K562 (cell line): Measurements from ENCODE around the gene BRAT1. TPM values are rescaled to one million over a fixed set of nuclear protein-coding genes. Genes with fewer than 3 reads are reported as not detected.

Experiments used
- ATAC-seq: fragments of 200-7000 bp; cut with Tn5 transposase; 3 replicates; pipeline ENCODE4 v1.9.1; 2020; ENCODE audit warnings: moderate library complexity
- BruUV-seq: library from RNA; stranded (reverse); fragments of 400-500 nt; replicated peaks from 2 replicates; lab custom pipeline; 2021; lab: Mats Ljungman, UMichigan
- CTCF ChIA-PET: fragments of 300-600 bp; formaldehyde crosslinking; extraction: SDS; loops from one replicate; lab custom pipeline; 2021; ENCODE audit warnings: low intra/inter-chr PET ratio; lab: Yijun Ruan, JAX
- POLR2A ChIA-PET: fragments of 300-600, 350-650 bp; sonication (Branson Sonifier 250); formaldehyde crosslinking; extraction: SDS; loops from one replicate; lab custom pipeline; 2021; ENCODE audit warnings: antibody characterized with exemption, inconsistent platforms; lab: Yijun Ruan, JAX
- DNase-seq, 4 experiments: peaks; one replicate each; pipeline versions ENCODE4 v3.0.0 to v3.0.0-alpha.2; 2011 to 2018; ENCODE audit warnings: low spot score in 3 of 4, mixed read lengths in 3 of 4; ENCODE audit errors: extremely low read depth in 1 of 4
- FAIRE-seq: peaks from 2 replicates; lab custom pipeline; 2011; peaks lifted over from hg19 to GRCh38; lab: Jason Lieb, UNC
- H2AFZ ChIP-seq: 2 replicates; pipeline ENCODE4 v1.6.0; 2011; ENCODE audit warnings: low read depth, low read length, control low read depth, inconsistent platforms
- H3K27ac ChIP-seq: fragments of 200-600 bp; 3 replicates; pipeline ENCODE4 v1.8.0; 2011; ENCODE audit warnings: low read depth, mild to moderate bottlenecking, control low read depth, inconsistent platforms, low read length, moderate library complexity, mixed read lengths; ENCODE audit errors: extremely low read depth
- H3K27me3 ChIP-seq, 2 experiments: fragments of 300-600 bp in 1 of 2; 2 replicates in 1 of 2; 3 replicates in 1 of 2; pipeline versions ENCODE4 v1.6.0 to v1.8.0; 2011; ENCODE audit warnings: inconsistent platforms in 2 of 2, low read length in 2 of 2, mild to moderate bottlenecking in 1 of 2, mixed read lengths in 1 of 2, moderate library complexity in 1 of 2; ENCODE audit not compliant: control insufficient read depth in 2 of 2, insufficient read depth in 2 of 2
- H3K36me3 ChIP-seq: fragments of 300-600 bp; 3 replicates; pipeline ENCODE4 v1.8.0; 2011; ENCODE audit warnings: mild to moderate bottlenecking, low read length, inconsistent platforms; ENCODE audit not compliant: control insufficient read depth, insufficient read depth
- H3K4me1 ChIP-seq, 2 experiments: fragments of 200-600 bp in 1 of 2; replicated peaks in 1 of 2; 2 replicates in 1 of 2; 3 replicates in 1 of 2; pipeline versions ENCODE4 v1.5.1 to v1.8.0; 2011; ENCODE audit warnings: inconsistent platforms in 2 of 2, low read length in 2 of 2, mild to moderate bottlenecking in 1 of 2, mixed read lengths in 1 of 2, moderate library complexity in 1 of 2; ENCODE audit not compliant: control insufficient read depth in 2 of 2, insufficient read depth in 2 of 2
- H3K4me2 ChIP-seq: 2 replicates; pipeline ENCODE4 v1.6.1; 2011; ENCODE audit warnings: low read length, control low read depth, inconsistent platforms, mixed read lengths; ENCODE audit not compliant: insufficient read depth
- H3K4me3 ChIP-seq: fragments of 200-600 bp; sonication (generic), shearing (Covaris generic); 2 replicates; pipeline ENCODE4 v1.5.1; 2016; ENCODE audit warnings: control low read depth, inconsistent platforms
- H3K79me2 ChIP-seq: fragments of 200-600 bp; 3 replicates; pipeline ENCODE4 v1.8.0; 2011; ENCODE audit warnings: low read length, inconsistent platforms; ENCODE audit not compliant: control insufficient read depth, insufficient read depth
- H3K9ac ChIP-seq, 2 experiments: 2 replicates each; pipeline versions ENCODE4 v1.6.0 to v1.6.1; 2011; ENCODE audit warnings: low read depth in 2 of 2, low read length in 2 of 2, control low read depth in 1 of 2, inconsistent platforms in 1 of 2, mild to moderate bottlenecking in 1 of 2, mixed read lengths in 1 of 2; ENCODE audit not compliant: insufficient read depth in 1 of 2
- H3K9me1 ChIP-seq: one replicate; pipeline ENCODE4 v1.6.0; 2011; ENCODE audit warnings: inconsistent platforms, mild to moderate bottlenecking, low read length, moderate library complexity; ENCODE audit not compliant: control insufficient read depth, insufficient read depth
- H3K9me3 ChIP-seq: replicated peaks from 2 replicates; pipeline ENCODE4 v1.5.1; 2011; ENCODE audit warnings: low read depth, low read length, inconsistent platforms; ENCODE audit not compliant: control insufficient read depth, insufficient read depth
- H4K20me1 ChIP-seq: replicated peaks from 2 replicates; pipeline ENCODE4 v1.6.1; 2011; ENCODE audit warnings: low read length, inconsistent platforms, mixed read lengths; ENCODE audit not compliant: control insufficient read depth, insufficient read depth
- ATF6 ChIP-seq: sonication (generic); formaldehyde crosslinking; IDR thresholded peaks from 2 replicates; pipeline ENCODE4 v1.4.0; 2020; ENCODE audit warnings: mild to moderate bottlenecking, missing genetic modification reagents
- ATF7 ChIP-seq: fragments of 450-650 bp; IDR thresholded peaks from 2 replicates; pipeline ENCODE4 v1.7.1; 2014; ENCODE audit warnings: mild to moderate bottlenecking, moderate library complexity
- CXXC5 ChIP-seq: fragments of 250-450 bp; sonication (Bioruptor Pico); IDR thresholded peaks from 2 replicates; pipeline ENCODE4 v1.8.0; 2022; ENCODE audit warnings: inconsistent platforms, mild to moderate bottlenecking, moderate library complexity
- DDX20 ChIP-seq: fragments of 450-650 bp; IDR thresholded peaks from 2 replicates; pipeline ENCODE4 v1.6.1; 2016; ENCODE audit warnings: missing genetic modification characterization, low read depth, mild to moderate bottlenecking, missing compliant biosample characterization, moderate library complexity
- DNMT1 ChIP-seq: fragments of 450-650 bp; IDR thresholded peaks from 2 replicates; pipeline ENCODE4 v1.6.1; 2016; ENCODE audit warnings: antibody characterized with exemption, mild to moderate bottlenecking
- E2F6 ChIP-seq, 2 experiments: IDR thresholded peaks; 2 replicates each; pipeline ENCODE4 v1.6.1; 2011; ENCODE audit warnings: borderline replicate concordance in 1 of 2, control low read depth in 1 of 2, low read depth in 1 of 2, low read length in 1 of 2, mild to moderate bottlenecking in 1 of 2, mixed read lengths in 1 of 2, moderate library complexity in 1 of 2; ENCODE audit not compliant: insufficient read depth in 1 of 2, insufficient read length in 1 of 2, poor library complexity in 1 of 2, severe bottlenecking in 1 of 2; ENCODE audit errors: extremely low read depth in 1 of 2
- GTF2E2 ChIP-seq: fragments of 200-800 bp; sonication (Bioruptor generic); IDR thresholded peaks from 2 replicates; pipeline ENCODE4 v1.6.1; 2016; ENCODE audit warnings: missing genetic modification characterization, missing compliant biosample characterization
- HMGN3 ChIP-seq: IDR thresholded peaks from 2 replicates; pipeline ENCODE4 v1.6.1; 2011; ENCODE audit warnings: borderline replicate concordance, low read depth, mild to moderate bottlenecking, mixed read lengths, low read length; ENCODE audit not compliant: insufficient read length; ENCODE audit errors: extremely low read depth
- NRF1 ChIP-seq, 2 experiments: fragments of 450-650 bp; IDR thresholded peaks in 1 of 2; conservative IDR thresholded peaks in 1 of 2; 2 replicates each; pipeline ENCODE4 v1.6.1; 2014; ENCODE audit warnings: mild to moderate bottlenecking in 2 of 2
- NUFIP1 ChIP-seq: fragments of 450-650 bp; IDR thresholded peaks from 2 replicates; pipeline ENCODE4 v1.6.1; 2018; ENCODE audit not compliant: partially characterized antibody
- SMARCE1 ChIP-seq: fragments of 450-650 bp; IDR thresholded peaks from 2 replicates; pipeline ENCODE4 v1.7.1; 2016; ENCODE audit warnings: mild to moderate bottlenecking
- ZNF212 ChIP-seq: fragments of 450-650 bp; formaldehyde crosslinking; IDR thresholded peaks from 2 replicates; pipeline ENCODE4 v1.4.0; 2020; ENCODE audit warnings: mild to moderate bottlenecking
- ZNF23 ChIP-seq: fragments of 250-450 bp; sonication (Bioruptor Pico); IDR thresholded peaks from 2 replicates; pipeline ENCODE4 v1.4.0; 2020; ENCODE audit warnings: mild to moderate bottlenecking
- WGBS: fragments of 100-300 bp; shearing (Covaris generic); methylation state at CpG from one replicate; pipeline ENCODE4 v1.1.6; 2016; ENCODE audit warnings: low coverage, mixed read lengths; ENCODE audit not compliant: insufficient coverage; ENCODE audit errors: missing lambda C conversion rate; 5-methylcytosine and 5-hydroxymethylcytosine counted together
- in situ Hi-C: fragments of 300-500 bp; cut with MboI; formaldehyde crosslinking; loops from 4 replicates; pipeline ENCODE4 v1.15.0; 2018; ENCODE audit warnings: inconsistent platforms, mixed read lengths
- intact Hi-C: fragments of 100-400 bp; cut with micrococcal nuclease; formaldehyde crosslinking; loops from 2 replicates; pipeline ENCODE4 v1.14.2; 2022
- polyA plus RNA-seq, 8 experiments: library from polyadenylated mRNA; depleted of rRNA in 4 of 8; stranded (reverse) in 5 of 8; unstranded in 3 of 8; fragments of >200 nt; fragmentation: Nextera tagmentation in 2 of 8; fragmentation: Illumina TruSeq in 1 of 8; extraction: Ambion mirVana in 2 of 8; extraction: Trizol in 1 of 8; gene quantifications; 2 replicates each; pipeline versions ENCODE4 v1.2.1 to v1.2.3, GENCODE V29; 2011 to 2014; ENCODE audit warnings: inconsistent platforms in 1 of 8, missing spikeins in 1 of 8
- total RNA-seq, 7 experiments: library from RNA; depleted of rRNA in 6 of 7; stranded (reverse); fragments of >200 nt in 6 of 7; fragmentation: Illumina TruSeq in 2 of 7; extraction: Trizol in 2 of 7; gene quantifications; 2 replicates each; pipeline versions ENCODE4 v1.2.1 to v1.2.3, GENCODE V29; 2011 to 2021; ENCODE audit warnings: low replicate concordance in 1 of 7
- TF ChIP-seq, protein P1 (sequence below): fragments of 250-450 bp; sonication (Bioruptor Pico); IDR thresholded peaks from 2 replicates; pipeline ENCODE4 v1.5.0; 2020; ENCODE audit warnings: mild to moderate bottlenecking, borderline replicate concordance
- TF ChIP-seq, protein P2 (sequence below): fragments of 450-650 bp; formaldehyde crosslinking; IDR thresholded peaks from 2 replicates; pipeline ENCODE4 v1.4.0; 2022; ENCODE audit warnings: missing genetic modification characterization

Gene BRAT1
- total and polyA plus RNA-seq, 9 of the 15 experiments (the other 6 are each of a cell fraction or from before 2014, with no cell fraction given): 0.13 to 49.6 (median 10.5) TPM

DNA sequence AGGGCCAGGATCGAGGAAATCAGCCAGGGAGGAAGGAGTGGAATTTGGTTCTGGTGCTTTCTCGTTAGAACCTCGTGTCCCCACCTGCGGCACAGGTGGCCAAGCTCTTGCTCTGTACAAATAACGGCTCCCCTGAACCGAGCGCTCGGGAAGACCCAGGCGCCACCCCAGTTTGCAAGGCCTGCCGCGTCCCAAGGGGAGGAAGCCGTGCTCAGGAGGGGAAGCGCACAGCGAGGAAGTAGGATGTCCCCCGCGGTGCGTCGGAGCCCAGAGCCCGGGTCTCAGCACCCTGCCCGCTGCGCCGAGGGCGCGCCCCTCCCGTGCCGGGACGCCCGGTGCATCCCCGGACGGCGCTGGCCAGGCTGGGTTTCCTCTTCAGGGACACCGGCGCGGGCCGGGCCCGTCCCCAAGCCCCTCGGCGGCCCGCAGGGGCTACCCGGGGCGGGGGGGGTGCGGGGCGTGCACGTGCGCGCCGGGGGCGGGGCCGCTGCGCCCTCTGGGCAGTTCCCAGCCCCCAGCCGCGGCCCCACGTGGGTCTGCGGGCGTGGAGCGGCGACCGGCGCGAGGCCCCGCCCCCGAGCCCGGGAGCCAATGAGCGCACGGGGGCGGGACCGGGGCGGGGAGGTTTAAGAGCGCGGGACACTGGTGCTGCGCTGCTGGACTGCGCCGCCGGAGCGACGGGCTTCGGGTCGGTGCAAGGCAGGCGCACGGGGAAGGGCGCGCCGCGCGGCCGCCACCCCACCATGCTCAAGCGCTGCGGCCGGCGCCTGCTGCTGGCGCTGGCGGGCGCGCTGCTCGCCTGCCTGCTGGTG lies 36.0 kb downstream of the BRAT1 start, which contains the start of gene LFNG:
Gene LFNG, plus strand, starts transcription at position 656 of the 812 bp plus-strand sequence. Its CDS starts 88 bp downstream, at position 744.
- H4K20me1 ChIP-seq: peaks cover 4% of the 10 kb centered on the region
- H2AFZ ChIP-seq: peak within 1 kb of the TSS; percentile 80
- peak within 1 kb of the TSS; percentile 68 for H3K4me2 ChIP-seq
- no TSS peak for BruUV-seq
- H3K36me3 ChIP-seq: no peaks in the 10 kb centered on the region
- peak; percentile 96 for ATAC-seq
- CTCF ChIA-PET: no interaction called here
- H3K27me3 ChIP-seq: peaks cover 0 to 30% of the 10 kb centered on the region in 2 experiments; a peak in 2 of 5 replicates
- peak; percentile 93 to 99 (median 98) for DNase-seq
- no peaks in the 10 kb centered on the region for H3K9me1 ChIP-seq
- no peaks in the 10 kb centered on the region for H3K9me3 ChIP-seq
- H3K79me2 ChIP-seq: no peaks in the 10 kb centered on the region
- H3K9ac ChIP-seq: peak within 1 kb of the TSS in 1 of 2 experiments; percentile 89; a peak in 2 of 4 replicates
- FAIRE-seq: peak; percentile 48
- whole genome bisulfite sequencing: 3% methylated on average over 14 of the region's 95 CpGs
- peak within 1 kb of the TSS; percentile 34 for H3K4me3 ChIP-seq
- intact Hi-C loops: no loop called here
- no peak within 1 kb of the TSS for H3K27ac ChIP-seq
- POLR2A ChIA-PET: no interaction called here
- peaks cover 0 to 76% of the 10 kb centered on the region in 2 experiments for H3K4me1 ChIP-seq
- in situ Hi-C loops: no loop called here
- no peak for TF ChIP-seq ZNF212 (CRISPR knock-in tag)
- peak in 1 of 2 experiments; percentile 77; a peak in 2 of 4 replicates for TF ChIP-seq NRF1 (conservative IDR thresholded peaks at IDR 0.05 in 1 of 2, IDR thresholded peaks at IDR 0.05 in 1 of 2)
- no peak for TF ChIP-seq GTF2E2 (tag)
- no peak for TF ChIP-seq ATF6 (CRISPR knock-in tag)
- TF ChIP-seq NUFIP1: no peak
- no peak for TF ChIP-seq ZNF23 (CRISPR knock-in tag)
- TF ChIP-seq, protein P1, sequence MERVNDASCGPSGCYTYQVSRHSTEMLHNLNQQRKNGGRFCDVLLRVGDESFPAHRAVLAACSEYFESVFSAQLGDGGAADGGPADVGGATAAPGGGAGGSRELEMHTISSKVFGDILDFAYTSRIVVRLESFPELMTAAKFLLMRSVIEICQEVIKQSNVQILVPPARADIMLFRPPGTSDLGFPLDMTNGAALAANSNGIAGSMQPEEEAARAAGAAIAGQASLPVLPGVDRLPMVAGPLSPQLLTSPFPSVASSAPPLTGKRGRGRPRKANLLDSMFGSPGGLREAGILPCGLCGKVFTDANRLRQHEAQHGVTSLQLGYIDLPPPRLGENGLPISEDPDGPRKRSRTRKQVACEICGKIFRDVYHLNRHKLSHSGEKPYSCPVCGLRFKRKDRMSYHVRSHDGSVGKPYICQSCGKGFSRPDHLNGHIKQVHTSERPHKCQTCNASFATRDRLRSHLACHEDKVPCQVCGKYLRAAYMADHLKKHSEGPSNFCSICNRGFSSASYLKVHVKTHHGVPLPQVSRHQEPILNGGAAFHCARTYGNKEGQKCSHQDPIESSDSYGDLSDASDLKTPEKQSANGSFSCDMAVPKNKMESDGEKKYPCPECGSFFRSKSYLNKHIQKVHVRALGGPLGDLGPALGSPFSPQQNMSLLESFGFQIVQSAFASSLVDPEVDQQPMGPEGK (CRISPR knock-in tag): no peak
- TF ChIP-seq ATF7: 0 out of 2 replicates have a peak, but pooled peaks have one; percentile 7
- peak; percentile 76 for TF ChIP-seq CXXC5 (CRISPR knock-in tag)
- TF ChIP-seq SMARCE1: no peak
- no peak for TF ChIP-seq DNMT1
- peak; percentile 90 to 97 for TF ChIP-seq E2F6 (IDR thresholded peaks at IDR 0.05; ENCODE audit: borderline replicate concordance in 1 of 2, extremely low read depth in 1 of 2, insufficient read depth in 1 of 2, insufficient read length in 1 of 2, low read depth in 1 of 2, low read length in 1 of 2, poor library complexity in 1 of 2, severe bottlenecking in 1 of 2)
- TF ChIP-seq, protein P2, sequence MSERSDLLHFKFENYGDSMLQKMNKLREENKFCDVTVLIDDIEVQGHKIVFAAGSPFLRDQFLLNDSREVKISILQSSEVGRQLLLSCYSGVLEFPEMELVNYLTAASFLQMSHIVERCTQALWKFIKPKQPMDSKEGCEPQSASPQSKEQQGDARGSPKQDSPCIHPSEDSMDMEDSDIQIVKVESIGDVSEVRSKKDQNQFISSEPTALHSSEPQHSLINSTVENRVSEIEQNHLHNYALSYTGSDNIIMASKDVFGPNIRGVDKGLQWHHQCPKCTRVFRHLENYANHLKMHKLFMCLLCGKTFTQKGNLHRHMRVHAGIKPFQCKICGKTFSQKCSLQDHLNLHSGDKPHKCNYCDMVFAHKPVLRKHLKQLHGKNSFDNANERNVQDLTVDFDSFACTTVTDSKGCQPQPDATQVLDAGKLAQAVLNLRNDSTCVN (CRISPR knock-in tag): no peak
- TF ChIP-seq HMGN3: peak; percentile 50
- TF ChIP-seq DDX20 (tag): no peak
